Activated CD8-positive, alpha-beta T cell treated with anti-CD3 and anti-CD28 coated beads for 36 hours (primary cell): Measurements from ENCODE around the gene PDE8B. TPM values are rescaled to one million over a fixed set of nuclear protein-coding genes. Genes with fewer than 3 reads are reported as not detected.

Experiments
- ATAC-seq: fragments of 200-7000 bp; cut with Tn5 transposase; one replicate; pipeline ENCODE4 v1.10.0; 2021; ENCODE audit warnings: mild to moderate bottlenecking, moderate library complexity
- CTCF ChIA-PET: fragments of 350-600 bp; sonication (Branson Sonifier 250); formaldehyde crosslinking; loops from one replicate; lab custom pipeline; 2021; ENCODE audit warnings: antibody characterized with exemption; lab: Charles Lee
- POLR2A ChIA-PET: fragments of 350-600 bp; sonication (Branson Sonifier 250); formaldehyde crosslinking; loops from one replicate; lab custom pipeline; 2021; ENCODE audit warnings: antibody characterized with exemption; lab: Charles Lee
- DNase-seq: peaks from one replicate; pipeline ENCODE4 v3.0.0-alpha.2; 2020
- H3K27ac Mint-ChIP-seq: one replicate; pipeline ENCODE4 v1.8.0; 2021; ENCODE audit warnings: mild to moderate bottlenecking, mixed read lengths
- H3K27me3 Mint-ChIP-seq: one replicate; pipeline ENCODE4 v1.8.0; 2021; ENCODE audit warnings: mixed read lengths
- H3K36me3 Mint-ChIP-seq: one replicate; pipeline ENCODE4 v1.8.0; 2021; ENCODE audit warnings: low read depth, mixed read lengths
- H3K4me1 Mint-ChIP-seq: one replicate; pipeline ENCODE4 v1.8.0; 2021; ENCODE audit warnings: low read depth, mixed read lengths
- H3K4me3 Mint-ChIP-seq: one replicate; pipeline ENCODE4 v1.8.0; 2021; ENCODE audit warnings: mild to moderate bottlenecking, moderate library complexity, mixed read lengths
- H3K9me3 Mint-ChIP-seq: one replicate; pipeline ENCODE4 v1.8.0; 2021; ENCODE audit warnings: mixed read lengths
- intact Hi-C: fragments of 100-400 bp; cut with micrococcal nuclease; formaldehyde crosslinking; loops from one replicate; pipeline ENCODE4 v1.10.0; 2022
- total RNA-seq, 2 experiments: library from RNA; stranded (reverse); gene quantifications; one replicate each; pipeline ENCODE4 v1.2.3, GENCODE V29; 2021
- TF ChIP-seq, protein P1 (sequence below): fragments of 200-600 bp; IDR thresholded peaks from one replicate; pipeline ENCODE4 v1.8.0; 2022; ENCODE audit warnings: antibody characterized with exemption, mild to moderate bottlenecking

Gene PDE8B
- total RNA-seq, 2 experiments from 2014 or later = 0.47 TPM; not detected in 1

DNA sequence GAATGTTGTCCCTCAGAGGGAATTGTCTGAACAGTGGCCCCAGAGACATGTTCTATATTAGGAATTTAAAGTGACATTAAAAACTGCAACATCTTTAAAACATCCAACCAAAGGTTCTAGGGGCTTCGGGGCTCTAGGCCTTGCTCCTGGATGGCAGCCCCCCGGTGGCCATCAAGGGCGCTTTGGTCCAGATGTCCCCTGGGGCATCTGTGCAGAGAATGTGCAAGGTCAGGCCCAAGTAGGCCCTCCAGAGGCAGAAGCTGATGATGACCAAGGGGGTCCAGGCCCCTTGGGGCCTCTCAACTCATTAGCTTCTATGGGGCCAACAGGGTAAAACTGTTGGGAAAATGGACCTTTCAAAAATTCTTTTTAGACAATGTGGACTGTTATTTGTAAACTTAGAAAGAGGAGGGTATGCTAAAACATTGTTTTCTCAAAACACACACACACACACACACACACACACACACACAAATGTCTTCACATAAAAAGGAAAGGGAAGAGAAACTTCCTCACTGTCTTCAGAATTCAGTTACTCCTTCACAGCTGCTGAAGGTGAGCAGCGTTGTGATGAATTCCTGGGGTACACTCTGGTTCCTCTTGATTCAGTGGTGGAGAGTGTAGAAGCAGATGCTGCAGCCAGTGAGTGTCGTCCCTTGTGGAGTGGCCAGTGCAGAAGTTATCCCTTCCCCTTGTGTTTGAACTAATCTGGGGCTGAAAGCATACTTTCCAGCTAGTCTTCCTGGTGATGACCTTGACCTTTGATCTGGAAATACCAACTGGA lies 156.4 kb downstream of the PDE8B start:
- ChIA-PET CTCF (no interaction called here), POLR2A (no interaction called here)
- DNase-seq = no peak
- ATAC-seq = no peak
- TF ChIP-seq, protein P1, sequence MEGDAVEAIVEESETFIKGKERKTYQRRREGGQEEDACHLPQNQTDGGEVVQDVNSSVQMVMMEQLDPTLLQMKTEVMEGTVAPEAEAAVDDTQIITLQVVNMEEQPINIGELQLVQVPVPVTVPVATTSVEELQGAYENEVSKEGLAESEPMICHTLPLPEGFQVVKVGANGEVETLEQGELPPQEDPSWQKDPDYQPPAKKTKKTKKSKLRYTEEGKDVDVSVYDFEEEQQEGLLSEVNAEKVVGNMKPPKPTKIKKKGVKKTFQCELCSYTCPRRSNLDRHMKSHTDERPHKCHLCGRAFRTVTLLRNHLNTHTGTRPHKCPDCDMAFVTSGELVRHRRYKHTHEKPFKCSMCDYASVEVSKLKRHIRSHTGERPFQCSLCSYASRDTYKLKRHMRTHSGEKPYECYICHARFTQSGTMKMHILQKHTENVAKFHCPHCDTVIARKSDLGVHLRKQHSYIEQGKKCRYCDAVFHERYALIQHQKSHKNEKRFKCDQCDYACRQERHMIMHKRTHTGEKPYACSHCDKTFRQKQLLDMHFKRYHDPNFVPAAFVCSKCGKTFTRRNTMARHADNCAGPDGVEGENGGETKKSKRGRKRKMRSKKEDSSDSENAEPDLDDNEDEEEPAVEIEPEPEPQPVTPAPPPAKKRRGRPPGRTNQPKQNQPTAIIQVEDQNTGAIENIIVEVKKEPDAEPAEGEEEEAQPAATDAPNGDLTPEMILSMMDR = no peak
- Mint-ChIP-seq H3K9me3 (no peaks in the 10 kb centered on the region), H3K27ac (no peak overlapping the region), H3K36me3 (no peaks in the 10 kb centered on the region), H3K27me3 (no peaks in the 10 kb centered on the region), H3K4me1 (peaks cover 4% of the 10 kb centered on the region), H3K4me3 (no peak overlapping the region)
- intact Hi-C loops = no loop called here

- POLR2A ChIA-PET = no interaction called here
- intact Hi-C loops = no loop called here
- Mint-ChIP-seq H3K4me1 (peaks cover 4% of the 10 kb centered on the region), H3K27me3 (no peaks in the 10 kb centered on the region), H3K9me3 (no peaks in the 10 kb centered on the region), H3K36me3 (no peaks in the 10 kb centered on the region), H3K27ac (no peak overlapping the region), H3K4me3 (no peak overlapping the region)
- CTCF ChIA-PET = no interaction called here
- ATAC-seq (peak; percentile 65), DNase-seq (peak; percentile 45)
- TF ChIP-seq, protein P1 = no peak
These were observed 157.3 kb downstream of the PDE8B start for GRCh38 chr5:77367741-77368140.

- ATAC-seq (no peak), DNase-seq (no peak)
- no peak overlapping the region for H3K4me3 Mint-ChIP-seq
- no peaks in the 10 kb centered on the region for H3K9me3 Mint-ChIP-seq
- intact Hi-C loops = no loop called here
- no peak overlapping the region for H3K27ac Mint-ChIP-seq
- ChIA-PET CTCF (no interaction called here), POLR2A (no interaction called here)
- H3K36me3 Mint-ChIP-seq = no peaks in the 10 kb centered on the region
- H3K27me3 Mint-ChIP-seq = no peaks in the 10 kb centered on the region
- peaks cover 4% of the 10 kb centered on the region for H3K4me1 Mint-ChIP-seq
- TF ChIP-seq, protein P1 = no peak
These were observed 157.9 kb downstream of the PDE8B start for GRCh38 chr5:77368367-77368766.

GRCh38 chr5:77369566-77369965 lies 159.1 kb downstream of the PDE8B start:
- Mint-ChIP-seq H3K27ac (no peak overlapping the region), H3K27me3 (no peaks in the 10 kb centered on the region), H3K9me3 (no peaks in the 10 kb centered on the region), H3K4me1 (peaks cover 4% of the 10 kb centered on the region), H3K4me3 (no peak overlapping the region), H3K36me3 (no peaks in the 10 kb centered on the region)
- ATAC-seq (no peak), DNase-seq (no peak)
- intact Hi-C loops = no loop called here
- ChIA-PET POLR2A (no interaction called here), CTCF (no interaction called here)
- TF ChIP-seq, protein P1 = no peak

DNA sequence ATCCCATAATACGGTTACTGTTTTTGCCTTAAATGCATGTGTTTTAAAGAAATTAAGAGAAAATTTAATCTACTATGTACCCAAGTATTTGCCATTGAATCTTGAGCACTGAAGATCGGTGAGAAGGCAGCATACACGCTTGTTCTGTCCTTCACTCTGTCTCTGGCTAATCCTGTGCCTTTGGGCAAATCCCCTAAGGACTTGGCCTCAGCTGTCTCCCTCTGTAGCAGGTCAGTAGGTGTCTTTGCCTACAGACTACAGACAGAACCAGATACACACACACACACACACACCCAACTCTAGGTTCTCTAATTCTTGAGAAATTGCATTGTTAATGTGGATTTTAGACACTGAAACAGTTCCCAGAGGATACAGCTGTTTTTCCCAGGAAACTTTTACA lies 164.2 kb downstream of the PDE8B start:
- Mint-ChIP-seq H3K9me3 (no peaks in the 10 kb centered on the region), H3K4me1 (peaks cover 11% of the 10 kb centered on the region), H3K27ac (no peak overlapping the region), H3K27me3 (peaks cover 8% of the 10 kb centered on the region), H3K4me3 (no peak overlapping the region), H3K36me3 (no peaks in the 10 kb centered on the region)
- ATAC-seq = no peak
- DNase-seq = no peak
- TF ChIP-seq, protein P1 = no peak
- ChIA-PET POLR2A (no interaction called here), CTCF (interaction anchor here (1.8 kb wide), 1 partner anchor 12 kb away, joined by 4 read pairs; no protein-coding TSS in a partner anchor)
- intact Hi-C loops = no loop called here
